GM12878 (cell line): ENCODE data around the gene OGFRL1.

Experiments used
- CREM ChIP-seq: IDR thresholded peaks from 2 replicates; pipeline ENCODE4 v1.6.1; 2014; ENCODE audit warnings: antibody characterized with exemption, low read depth
- EZH2 ChIP-seq: IDR thresholded peaks from 2 replicates; pipeline ENCODE4 v1.6.1; 2012; ENCODE audit warnings: low read depth, mild to moderate bottlenecking, control low read depth, inconsistent platforms, low read length, borderline replicate concordance; ENCODE audit not compliant: control insufficient read depth
- FOXM1 ChIP-seq: IDR thresholded peaks from 2 replicates; pipeline ENCODE4 v1.6.1; 2012; ENCODE audit warnings: low read depth, mild to moderate bottlenecking, inconsistent platforms, low read length, moderate library complexity
- NR2C1 ChIP-seq: fragments of 450-650 bp; IDR thresholded peaks from 2 replicates; pipeline ENCODE4 v1.6.1; 2017; ENCODE audit warnings: antibody characterized with exemption, mild to moderate bottlenecking, moderate library complexity
- POLR2A ChIP-seq: IDR thresholded peaks from 2 replicates; pipeline ENCODE4 v1.6.1; 2011; ENCODE audit warnings: low read depth, mild to moderate bottlenecking, low read length
- POLR2AphosphoS5 ChIP-seq: IDR thresholded peaks from 2 replicates; pipeline ENCODE4 v1.6.1; 2011; ENCODE audit warnings: mild to moderate bottlenecking, low read length, inconsistent platforms
- RAD21 ChIP-seq: IDR thresholded peaks from 2 replicates; pipeline ENCODE4 v1.6.1; 2011; ENCODE audit warnings: mild to moderate bottlenecking, low read depth, low read length, moderate library complexity; ENCODE audit not compliant: insufficient read depth
- TARDBP ChIP-seq: IDR thresholded peaks from 2 replicates; pipeline ENCODE4 v1.6.1; 2016; ENCODE audit warnings: borderline replicate concordance
- TF ChIP-seq, protein P1 (sequence below): fragments of 150-350 bp; IDR thresholded peaks from 2 replicates; pipeline ENCODE4 v1.6.1; 2016; ENCODE audit warnings: low read depth, low read length
- TF ChIP-seq, protein P2 (sequence below): IDR thresholded peaks from 2 replicates; pipeline ENCODE4 v1.6.1; 2012; ENCODE audit warnings: low read depth, low read length, improper control_type of control experiment
- TF ChIP-seq, protein P3 (sequence below), 3 experiments: IDR thresholded peaks in 2 of 3; conservative IDR thresholded peaks in 1 of 3; 2 replicates each; pipeline ENCODE4 v1.5.1; 2011; ENCODE audit warnings: low read depth in 3 of 3, low read length in 3 of 3, mild to moderate bottlenecking in 3 of 3, control low read depth in 2 of 3, moderate library complexity in 2 of 3, inconsistent platforms in 1 of 3, mixed read lengths in 1 of 3; ENCODE audit not compliant: control insufficient read depth in 2 of 3, insufficient read depth in 1 of 3; ENCODE audit errors: extremely low read depth in 1 of 3
- TF ChIP-seq, protein P4 (sequence below): IDR thresholded peaks from 2 replicates; pipeline ENCODE4 v1.6.1; 2012; ENCODE audit warnings: mild to moderate bottlenecking, low read depth, low read length

DNA sequence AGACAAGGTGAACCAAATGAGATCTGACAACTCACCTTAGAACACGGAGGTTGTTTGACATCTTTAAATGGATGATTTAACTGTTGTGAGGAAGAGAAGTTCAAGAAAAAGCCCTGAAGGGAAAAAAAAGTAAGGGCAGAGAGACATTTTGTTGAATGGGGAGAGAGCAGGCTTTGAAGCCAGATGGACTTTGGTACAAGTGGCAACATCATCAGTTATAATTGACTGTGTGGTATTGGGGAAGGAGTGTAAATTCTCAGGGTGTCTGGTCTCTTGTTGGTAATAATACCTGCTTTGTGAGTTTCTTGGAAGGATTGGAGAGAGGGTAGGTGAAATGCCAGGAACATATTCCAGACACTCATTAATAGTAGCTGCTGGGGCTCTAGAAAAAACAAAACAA, 21.6 kb downstream of the OGFRL1 start:
- no peak for TF ChIP-seq POLR2AphosphoS5
- TF ChIP-seq POLR2A = no peak
- TF ChIP-seq CREM = no peak
- TF ChIP-seq NR2C1 = no peak
- TF ChIP-seq, protein P1, sequence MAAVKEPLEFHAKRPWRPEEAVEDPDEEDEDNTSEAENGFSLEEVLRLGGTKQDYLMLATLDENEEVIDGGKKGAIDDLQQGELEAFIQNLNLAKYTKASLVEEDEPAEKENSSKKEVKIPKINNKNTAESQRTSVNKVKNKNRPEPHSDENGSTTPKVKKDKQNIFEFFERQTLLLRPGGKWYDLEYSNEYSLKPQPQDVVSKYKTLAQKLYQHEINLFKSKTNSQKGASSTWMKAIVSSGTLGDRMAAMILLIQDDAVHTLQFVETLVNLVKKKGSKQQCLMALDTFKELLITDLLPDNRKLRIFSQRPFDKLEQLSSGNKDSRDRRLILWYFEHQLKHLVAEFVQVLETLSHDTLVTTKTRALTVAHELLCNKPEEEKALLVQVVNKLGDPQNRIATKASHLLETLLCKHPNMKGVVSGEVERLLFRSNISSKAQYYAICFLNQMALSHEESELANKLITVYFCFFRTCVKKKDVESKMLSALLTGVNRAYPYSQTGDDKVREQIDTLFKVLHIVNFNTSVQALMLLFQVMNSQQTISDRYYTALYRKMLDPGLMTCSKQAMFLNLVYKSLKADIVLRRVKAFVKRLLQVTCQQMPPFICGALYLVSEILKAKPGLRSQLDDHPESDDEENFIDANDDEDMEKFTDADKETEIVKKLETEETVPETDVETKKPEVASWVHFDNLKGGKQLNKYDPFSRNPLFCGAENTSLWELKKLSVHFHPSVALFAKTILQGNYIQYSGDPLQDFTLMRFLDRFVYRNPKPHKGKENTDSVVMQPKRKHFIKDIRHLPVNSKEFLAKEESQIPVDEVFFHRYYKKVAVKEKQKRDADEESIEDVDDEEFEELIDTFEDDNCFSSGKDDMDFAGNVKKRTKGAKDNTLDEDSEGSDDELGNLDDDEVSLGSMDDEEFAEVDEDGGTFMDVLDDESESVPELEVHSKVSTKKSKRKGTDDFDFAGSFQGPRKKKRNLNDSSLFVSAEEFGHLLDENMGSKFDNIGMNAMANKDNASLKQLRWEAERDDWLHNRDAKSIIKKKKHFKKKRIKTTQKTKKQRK = no peak
- no peak for TF ChIP-seq EZH2
- TF ChIP-seq, protein P2, sequence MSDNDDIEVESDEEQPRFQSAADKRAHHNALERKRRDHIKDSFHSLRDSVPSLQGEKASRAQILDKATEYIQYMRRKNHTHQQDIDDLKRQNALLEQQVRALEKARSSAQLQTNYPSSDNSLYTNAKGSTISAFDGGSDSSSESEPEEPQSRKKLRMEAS = no peak
- TF ChIP-seq FOXM1 = no peak
- TF ChIP-seq RAD21 = no peak
- TF ChIP-seq, protein P3, sequence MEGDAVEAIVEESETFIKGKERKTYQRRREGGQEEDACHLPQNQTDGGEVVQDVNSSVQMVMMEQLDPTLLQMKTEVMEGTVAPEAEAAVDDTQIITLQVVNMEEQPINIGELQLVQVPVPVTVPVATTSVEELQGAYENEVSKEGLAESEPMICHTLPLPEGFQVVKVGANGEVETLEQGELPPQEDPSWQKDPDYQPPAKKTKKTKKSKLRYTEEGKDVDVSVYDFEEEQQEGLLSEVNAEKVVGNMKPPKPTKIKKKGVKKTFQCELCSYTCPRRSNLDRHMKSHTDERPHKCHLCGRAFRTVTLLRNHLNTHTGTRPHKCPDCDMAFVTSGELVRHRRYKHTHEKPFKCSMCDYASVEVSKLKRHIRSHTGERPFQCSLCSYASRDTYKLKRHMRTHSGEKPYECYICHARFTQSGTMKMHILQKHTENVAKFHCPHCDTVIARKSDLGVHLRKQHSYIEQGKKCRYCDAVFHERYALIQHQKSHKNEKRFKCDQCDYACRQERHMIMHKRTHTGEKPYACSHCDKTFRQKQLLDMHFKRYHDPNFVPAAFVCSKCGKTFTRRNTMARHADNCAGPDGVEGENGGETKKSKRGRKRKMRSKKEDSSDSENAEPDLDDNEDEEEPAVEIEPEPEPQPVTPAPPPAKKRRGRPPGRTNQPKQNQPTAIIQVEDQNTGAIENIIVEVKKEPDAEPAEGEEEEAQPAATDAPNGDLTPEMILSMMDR (IDR thresholded peaks at IDR 0.05 in 2 of 3, conservative IDR thresholded peaks at IDR 0.05 in 1 of 3; ENCODE audit: control insufficient read depth in 2 of 3, extremely low read depth in 1 of 3, insufficient read depth in 1 of 3, low read depth in 3 of 3, low read length in 3 of 3) = no peak
- no peak for TF ChIP-seq TARDBP
- TF ChIP-seq, protein P4, sequence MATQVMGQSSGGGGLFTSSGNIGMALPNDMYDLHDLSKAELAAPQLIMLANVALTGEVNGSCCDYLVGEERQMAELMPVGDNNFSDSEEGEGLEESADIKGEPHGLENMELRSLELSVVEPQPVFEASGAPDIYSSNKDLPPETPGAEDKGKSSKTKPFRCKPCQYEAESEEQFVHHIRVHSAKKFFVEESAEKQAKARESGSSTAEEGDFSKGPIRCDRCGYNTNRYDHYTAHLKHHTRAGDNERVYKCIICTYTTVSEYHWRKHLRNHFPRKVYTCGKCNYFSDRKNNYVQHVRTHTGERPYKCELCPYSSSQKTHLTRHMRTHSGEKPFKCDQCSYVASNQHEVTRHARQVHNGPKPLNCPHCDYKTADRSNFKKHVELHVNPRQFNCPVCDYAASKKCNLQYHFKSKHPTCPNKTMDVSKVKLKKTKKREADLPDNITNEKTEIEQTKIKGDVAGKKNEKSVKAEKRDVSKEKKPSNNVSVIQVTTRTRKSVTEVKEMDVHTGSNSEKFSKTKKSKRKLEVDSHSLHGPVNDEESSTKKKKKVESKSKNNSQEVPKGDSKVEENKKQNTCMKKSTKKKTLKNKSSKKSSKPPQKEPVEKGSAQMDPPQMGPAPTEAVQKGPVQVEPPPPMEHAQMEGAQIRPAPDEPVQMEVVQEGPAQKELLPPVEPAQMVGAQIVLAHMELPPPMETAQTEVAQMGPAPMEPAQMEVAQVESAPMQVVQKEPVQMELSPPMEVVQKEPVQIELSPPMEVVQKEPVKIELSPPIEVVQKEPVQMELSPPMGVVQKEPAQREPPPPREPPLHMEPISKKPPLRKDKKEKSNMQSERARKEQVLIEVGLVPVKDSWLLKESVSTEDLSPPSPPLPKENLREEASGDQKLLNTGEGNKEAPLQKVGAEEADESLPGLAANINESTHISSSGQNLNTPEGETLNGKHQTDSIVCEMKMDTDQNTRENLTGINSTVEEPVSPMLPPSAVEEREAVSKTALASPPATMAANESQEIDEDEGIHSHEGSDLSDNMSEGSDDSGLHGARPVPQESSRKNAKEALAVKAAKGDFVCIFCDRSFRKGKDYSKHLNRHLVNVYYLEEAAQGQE = no peak
